Stomach (tissue), 9 donors: ENCODE data around the gene E4F1. TPM values are rescaled to one million over a fixed set of nuclear protein-coding genes. Genes with fewer than 3 reads are reported as not detected.

Experiments used
- DNase-seq, 2 donors: peaks; one replicate each; pipeline versions ENCODE4 v3.0.0 to v3.0.0-alpha.2; 2013 to 2019
- H3K27ac ChIP-seq, 5 donors: fragments of 200-600 bp in 4 of 5; sonication (generic) in 4 of 5; one replicate each; pipeline ENCODE4 v1.5.1; 2013 to 2019; ENCODE audit warnings: mild to moderate bottlenecking in 1 of 5, moderate library complexity in 1 of 5
- H3K27me3 ChIP-seq, 3 donors: fragments of 200-600 bp; sonication (generic); one replicate each; pipeline ENCODE4 v1.5.1; 2017 to 2019; ENCODE audit warnings: mixed run types in 1 of 3
- H3K36me3 ChIP-seq, 4 donors: fragments of 200-600 bp; sonication (generic); 1 replicate in 3 of 4; 2 replicates in 1 of 4; pipeline ENCODE4 v1.5.1; 2016 to 2019
- H3K4me1 ChIP-seq, 4 donors: fragments of 200-600 bp; sonication (generic); one replicate each; pipeline ENCODE4 v1.5.1; 2016 to 2019
- H3K4me3 ChIP-seq, 4 donors: fragments of 200-600 bp; sonication (generic) in 3 of 4; one replicate each; pipeline ENCODE4 v1.5.1; 2016 to 2019; ENCODE audit warnings: mild to moderate bottlenecking in 1 of 4
- H3K9me3 ChIP-seq, 4 donors: fragments of 200-600 bp; sonication (generic); one replicate each; pipeline ENCODE4 v1.5.1; 2016 to 2019
- EP300 ChIP-seq: sonication (generic); formaldehyde crosslinking; IDR thresholded peaks from one replicate; pipeline ENCODE4 v1.6.1; 2017; ENCODE audit warnings: antibody characterized with exemption
- POLR2A ChIP-seq, 4 donors: fragments of 450-650 bp; IDR thresholded peaks; one replicate each; pipeline ENCODE4 v1.6.1; 2016; ENCODE audit warnings: antibody characterized with exemption in 4 of 4, control low read depth in 2 of 4, mild to moderate bottlenecking in 1 of 4, moderate library complexity in 1 of 4
- POLR2AphosphoS5 ChIP-seq, 3 donors: sonication (generic); formaldehyde crosslinking; IDR thresholded peaks; one replicate each; pipeline ENCODE4 v1.6.1; 2016; ENCODE audit warnings: antibody characterized with exemption in 3 of 3
- WGBS, 5 donors: extraction: QIAGEN DNeasy Blood & Tissue Kit in 3 of 5; methylation state at CpG; one replicate each; pipeline versions ENCODE4 v1.1.5 to v1.1.7; 2013 to 2018; 5-methylcytosine and 5-hydroxymethylcytosine counted together
- intact Hi-C: fragments of 100-400 bp; cut with DNase I; formaldehyde crosslinking; loops from one replicate; pipeline ENCODE4 v1.15.1; 2023; ENCODE audit warnings: low total_unique reads
- polyA plus RNA-seq, 3 donors: library from polyadenylated mRNA; stranded (reverse); fragments of 200-250 nt; gene quantifications; one replicate each; pipeline ENCODE4 v1.2.3, GENCODE V29; 2013
- total RNA-seq, 5 donors: library from RNA; depleted of rRNA; stranded (reverse); fragments of >200 nt; gene quantifications; one replicate each; pipeline versions ENCODE4 v1.1.0 to v1.2.3, GENCODE V29; 2014 to 2016
- TF ChIP-seq, protein P1 (sequence below), 7 experiments: fragments of 450-650 bp in 4 of 7; fragments of 200-600 bp in 3 of 7; sonication (generic) in 3 of 7; IDR thresholded peaks; one replicate each; pipeline ENCODE4 v1.5.1; 2016 to 2019; ENCODE audit warnings: antibody characterized with exemption in 7 of 7, control low read depth in 2 of 7, mild to moderate bottlenecking in 1 of 7
- donor health status: healthy with polysubstance abuse.
- donor health status: Bipolar disorder and iron deficiency.
- donor health status: healthy.

The E4F1 gene
- total and polyA plus RNA-seq, 8 donors = 12.7 to 114 (median 35.6) TPM

- DNase-seq = no peak
- 80 to 90% (median 84%) methylated on average over 6 to 15 of the region's 15 CpGs for WGBS, 5 donors
- intact Hi-C loops = no loop called here
- TF ChIP-seq POLR2A (IDR thresholded peaks at IDR 0.05) = no peak
- TF ChIP-seq POLR2AphosphoS5 (IDR thresholded peaks at IDR 0.05) = no peak
- TF ChIP-seq, protein P1, sequence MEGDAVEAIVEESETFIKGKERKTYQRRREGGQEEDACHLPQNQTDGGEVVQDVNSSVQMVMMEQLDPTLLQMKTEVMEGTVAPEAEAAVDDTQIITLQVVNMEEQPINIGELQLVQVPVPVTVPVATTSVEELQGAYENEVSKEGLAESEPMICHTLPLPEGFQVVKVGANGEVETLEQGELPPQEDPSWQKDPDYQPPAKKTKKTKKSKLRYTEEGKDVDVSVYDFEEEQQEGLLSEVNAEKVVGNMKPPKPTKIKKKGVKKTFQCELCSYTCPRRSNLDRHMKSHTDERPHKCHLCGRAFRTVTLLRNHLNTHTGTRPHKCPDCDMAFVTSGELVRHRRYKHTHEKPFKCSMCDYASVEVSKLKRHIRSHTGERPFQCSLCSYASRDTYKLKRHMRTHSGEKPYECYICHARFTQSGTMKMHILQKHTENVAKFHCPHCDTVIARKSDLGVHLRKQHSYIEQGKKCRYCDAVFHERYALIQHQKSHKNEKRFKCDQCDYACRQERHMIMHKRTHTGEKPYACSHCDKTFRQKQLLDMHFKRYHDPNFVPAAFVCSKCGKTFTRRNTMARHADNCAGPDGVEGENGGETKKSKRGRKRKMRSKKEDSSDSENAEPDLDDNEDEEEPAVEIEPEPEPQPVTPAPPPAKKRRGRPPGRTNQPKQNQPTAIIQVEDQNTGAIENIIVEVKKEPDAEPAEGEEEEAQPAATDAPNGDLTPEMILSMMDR (IDR thresholded peaks at IDR 0.05) = no peak
- no peak for TF ChIP-seq EP300
- Histone ChIP-seq H3K36me3 (peaks cover 0 to 6% (median under 1%) of the 10 kb centered on the region in 4 donors), H3K4me1 (peaks cover 19 to 47% (median 28%) of the 10 kb centered on the region in 4 donors), H3K4me3 (no peak overlapping the region), H3K9me3 (no peaks in the 10 kb centered on the region), H3K27me3 (no peaks in the 10 kb centered on the region), H3K27ac (no peak overlapping the region)
Measured at GRCh38 chr16:2270588-2271470, 47.4 kb downstream of the E4F1 start.

GRCh38 chr16:2271848-2272461, 48.6 kb downstream of the E4F1 start:
- Histone ChIP-seq H3K4me3 (no peak overlapping the region), H3K9me3 (no peaks in the 10 kb centered on the region), H3K27ac (no peak overlapping the region), H3K36me3 (peaks cover 0 to 5% (median 2%) of the 10 kb centered on the region in 4 donors), H3K4me1 (peaks cover 10 to 37% (median 17%) of the 10 kb centered on the region in 4 donors), H3K27me3 (no peaks in the 10 kb centered on the region)
- intact Hi-C loops = no loop called here
- WGBS, 5 donors = 92 to 100% (median 94%) methylated on average over 1 to 14 of the region's 14 CpGs
- DNase-seq = no peak
- TF ChIP-seq, protein P1 (IDR thresholded peaks at IDR 0.05) = no peak
- TF ChIP-seq POLR2A (IDR thresholded peaks at IDR 0.05) (no peak), POLR2AphosphoS5 (IDR thresholded peaks at IDR 0.05) (no peak), EP300 (no peak)

- H3K4me1 ChIP-seq = peaks cover 9 to 36% (median 16%) of the 10 kb centered on the region in 4 donors
- H3K27me3 ChIP-seq = no peaks in the 10 kb centered on the region
- no peak for DNase-seq
- intact Hi-C loops = no loop called here
- peaks cover 0 to 18% (median 12%) of the 10 kb centered on the region in 4 donors for H3K36me3 ChIP-seq
- TF ChIP-seq POLR2AphosphoS5 (IDR thresholded peaks at IDR 0.05) (no peak), POLR2A (IDR thresholded peaks at IDR 0.05) (no peak), EP300 (no peak)
- TF ChIP-seq, protein P1 (IDR thresholded peaks at IDR 0.05) = no peak
- no peak overlapping the region for H3K4me3 ChIP-seq
- 64 to 77% (median 73%) methylated on average over 16 of the region's 16 CpGs for WGBS, 5 donors
- no peaks in the 10 kb centered on the region for H3K9me3 ChIP-seq
- no peak overlapping the region for H3K27ac ChIP-seq
Measured at GRCh38 chr16:2273484-2273883, 50.1 kb downstream of the E4F1 start.

DNA sequence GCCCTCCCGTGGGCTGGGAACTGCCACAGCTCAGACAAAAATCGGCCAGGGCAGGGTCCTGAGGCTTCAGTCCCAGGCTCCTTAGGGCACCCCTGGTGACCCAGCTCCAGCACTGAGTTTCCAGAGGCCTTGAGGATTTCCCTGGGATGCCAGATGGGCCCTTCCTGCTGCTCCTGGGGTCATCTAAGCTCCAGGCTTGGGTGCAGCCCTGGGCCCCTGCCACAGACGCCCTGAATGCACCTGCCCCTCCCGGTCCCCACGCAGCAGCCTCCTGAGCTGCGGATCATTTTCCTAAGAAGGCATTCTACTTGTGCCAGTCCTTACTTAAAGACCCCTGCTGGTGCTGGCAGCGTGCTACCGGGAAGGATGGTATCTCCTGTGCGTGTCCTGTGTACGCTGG, 50.5 kb downstream of the E4F1 start:
- Histone ChIP-seq H3K9me3 (no peaks in the 10 kb centered on the region), H3K27ac (no peak overlapping the region), H3K4me3 (no peak overlapping the region), H3K27me3 (no peaks in the 10 kb centered on the region), H3K36me3 (peaks cover 0 to 22% (median 12%) of the 10 kb centered on the region in 4 donors), H3K4me1 (peaks cover 9 to 32% (median 13%) of the 10 kb centered on the region in 4 donors)
- TF ChIP-seq, protein P1 (IDR thresholded peaks at IDR 0.05) = no peak
- TF ChIP-seq EP300 (no peak), POLR2A (IDR thresholded peaks at IDR 0.05) (no peak), POLR2AphosphoS5 (IDR thresholded peaks at IDR 0.05) (no peak)
- no peak for DNase-seq
- intact Hi-C loops = no loop called here
- WGBS, 5 donors = 80 to 88% (median 84%) methylated on average over 8 to 10 of the region's 10 CpGs
